ENCODE results near the gene FGF19. TPM values are rescaled to one million over a fixed set of nuclear protein-coding genes. Genes with fewer than 3 reads are reported as not detected.
"Not testable (repeated sequence)": the region's sequence is repeated elsewhere in the genome, so short reads cannot be mapped to it uniquely, and the experiment has no call there.

The FGF19 gene
- total RNA-seq, 2 experiments from 2014 or later: not detected

GRCh38 chr11:69694781-69695180 lies 9.0 kb downstream of the FGF19 start:
- Mint-ChIP-seq H3K4me1 (peaks cover 2% of the 10 kb centered on the region), H3K4me3 (no peak overlapping the region), H3K36me3 (peaks cover 3% of the 10 kb centered on the region), H3K9me3 (no peaks in the 10 kb centered on the region), H3K27me3 (peaks cover 69% of the 10 kb centered on the region), H3K27ac (no peak overlapping the region)
- no peak for DNase-seq

- Mint-ChIP-seq H3K36me3 (peaks cover 3% of the 10 kb centered on the region), H3K27me3 (peaks cover 72% of the 10 kb centered on the region), H3K9me3 (no peaks in the 10 kb centered on the region), H3K4me3 (no peak overlapping the region), H3K27ac (no peak overlapping the region), H3K4me1 (peaks cover 12% of the 10 kb centered on the region)
- DNase-seq: no peak
These were observed 11.4 kb downstream of the FGF19 start for GRCh38 chr11:69692422-69692821.

GRCh38 chr11:69691463-69691862 lies 12.4 kb downstream of the FGF19 start:
- peaks cover 12% of the 10 kb centered on the region for H3K4me1 Mint-ChIP-seq
- DNase-seq: no peak
- H3K4me3 Mint-ChIP-seq: peak overlapping the region; percentile 22
- no peaks in the 10 kb centered on the region for H3K9me3 Mint-ChIP-seq
- peaks cover 72% of the 10 kb centered on the region for H3K27me3 Mint-ChIP-seq
- H3K27ac Mint-ChIP-seq: peak overlapping the region; percentile 42
- H3K36me3 Mint-ChIP-seq: peaks cover 3% of the 10 kb centered on the region

- no peak for DNase-seq
- H3K4me1 Mint-ChIP-seq: peaks cover 15% of the 10 kb centered on the region
- no peak overlapping the region for H3K27ac Mint-ChIP-seq
- no peaks in the 10 kb centered on the region for H3K9me3 Mint-ChIP-seq
- H3K4me3 Mint-ChIP-seq: no peak overlapping the region
- peaks cover 74% of the 10 kb centered on the region for H3K27me3 Mint-ChIP-seq
- peaks cover 3% of the 10 kb centered on the region for H3K36me3 Mint-ChIP-seq
These were observed 14.1 kb downstream of the FGF19 start for GRCh38 chr11:69689484-69690319.

GRCh38 chr11:69687969-69688771 lies 15.7 kb downstream of the FGF19 start:
- H3K4me3 Mint-ChIP-seq: not testable (repeated sequence)
- peaks cover 64% of the 10 kb centered on the region for H3K27me3 Mint-ChIP-seq

GRCh38 chr11:69686856-69687255 lies 17.0 kb downstream of the FGF19 start:
- peaks cover 3% of the 10 kb centered on the region for H3K36me3 Mint-ChIP-seq
- DNase-seq: no peak
- H3K4me3 Mint-ChIP-seq: no peak overlapping the region
- H3K9me3 Mint-ChIP-seq: no peaks in the 10 kb centered on the region
- peaks cover 15% of the 10 kb centered on the region for H3K4me1 Mint-ChIP-seq
- no peak overlapping the region for H3K27ac Mint-ChIP-seq
- H3K27me3 Mint-ChIP-seq: peaks cover 56% of the 10 kb centered on the region

More at GRCh38 chr11:69687969-69688771, 15.7 kb downstream of the FGF19 start:
- DNase-seq, H3K36me3 Mint-ChIP-seq, H3K9me3 Mint-ChIP-seq, H3K27ac Mint-ChIP-seq: not testable (repeated sequence)
- peaks cover 15% of the 10 kb centered on the region for H3K4me1 Mint-ChIP-seq

- no peak overlapping the region for H3K4me3 Mint-ChIP-seq
- no peaks in the 10 kb centered on the region for H3K9me3 Mint-ChIP-seq
- peaks cover 52% of the 10 kb centered on the region for H3K27me3 Mint-ChIP-seq
- no peak overlapping the region for H3K27ac Mint-ChIP-seq
- H3K4me1 Mint-ChIP-seq: peaks cover 15% of the 10 kb centered on the region
- DNase-seq: no peak
- peaks cover 3% of the 10 kb centered on the region for H3K36me3 Mint-ChIP-seq
These were observed 17.4 kb downstream of the FGF19 start for GRCh38 chr11:69686452-69686851.

GRCh38 chr11:69685348-69685747 lies 18.5 kb downstream of the FGF19 start:
- no peaks in the 10 kb centered on the region for H3K9me3 Mint-ChIP-seq
- H3K36me3 Mint-ChIP-seq: no peaks in the 10 kb centered on the region
- no peak overlapping the region for H3K27ac Mint-ChIP-seq
- DNase-seq: no peak
- peaks cover 43% of the 10 kb centered on the region for H3K27me3 Mint-ChIP-seq
- peaks cover 15% of the 10 kb centered on the region for H3K4me1 Mint-ChIP-seq
- H3K4me3 Mint-ChIP-seq: no peak overlapping the region

GRCh38 chr11:69684651-69685050 lies 19.2 kb downstream of the FGF19 start:
- H3K4me1 Mint-ChIP-seq: peaks cover 12% of the 10 kb centered on the region
- no peaks in the 10 kb centered on the region for H3K9me3 Mint-ChIP-seq
- H3K36me3 Mint-ChIP-seq: no peaks in the 10 kb centered on the region
- H3K27me3 Mint-ChIP-seq: peaks cover 36% of the 10 kb centered on the region
- H3K27ac Mint-ChIP-seq: no peak overlapping the region
- no peak overlapping the region for H3K4me3 Mint-ChIP-seq
- no peak for DNase-seq

- H3K27me3 Mint-ChIP-seq: peaks cover 31% of the 10 kb centered on the region
- no peak for DNase-seq
- H3K9me3 Mint-ChIP-seq: no peaks in the 10 kb centered on the region
- no peak overlapping the region for H3K4me3 Mint-ChIP-seq
- H3K36me3 Mint-ChIP-seq: no peaks in the 10 kb centered on the region
- peaks cover 9% of the 10 kb centered on the region for H3K4me1 Mint-ChIP-seq
- H3K27ac Mint-ChIP-seq: no peak overlapping the region
These were observed 20.0 kb downstream of the FGF19 start for GRCh38 chr11:69683764-69684333.

GRCh38 chr11:69682681-69683326 lies 21.0 kb downstream of the FGF19 start:
- Mint-ChIP-seq H3K27me3 (peaks cover 24% of the 10 kb centered on the region), H3K27ac (no peak overlapping the region), H3K36me3 (no peaks in the 10 kb centered on the region), H3K4me1 (peaks cover 2% of the 10 kb centered on the region), H3K4me3 (no peak overlapping the region), H3K9me3 (no peaks in the 10 kb centered on the region)
- no peak for DNase-seq

GRCh38 chr11:69682221-69682620 lies 21.6 kb downstream of the FGF19 start:
- H3K27me3 Mint-ChIP-seq: peaks cover 18% of the 10 kb centered on the region
- no peaks in the 10 kb centered on the region for H3K9me3 Mint-ChIP-seq

GRCh38 chr11:69680688-69681087 lies 23.1 kb downstream of the FGF19 start:
- Mint-ChIP-seq H3K4me1 (peaks cover 2% of the 10 kb centered on the region), H3K27ac (no peak overlapping the region), H3K4me3 (no peak overlapping the region), H3K36me3 (no peaks in the 10 kb centered on the region), H3K27me3 (peaks cover 10% of the 10 kb centered on the region), H3K9me3 (no peaks in the 10 kb centered on the region)
- no peak for DNase-seq

More at GRCh38 chr11:69682221-69682620, 21.6 kb downstream of the FGF19 start:
- H3K4me3 Mint-ChIP-seq: no peak overlapping the region
- no peak overlapping the region for H3K27ac Mint-ChIP-seq
- H3K4me1 Mint-ChIP-seq: peaks cover 2% of the 10 kb centered on the region
- DNase-seq: no peak
- no peaks in the 10 kb centered on the region for H3K36me3 Mint-ChIP-seq

GRCh38 chr11:69677749-69678148 lies 26.1 kb downstream of the FGF19 start:
- no peaks in the 10 kb centered on the region for H3K9me3 Mint-ChIP-seq
- peaks cover 14% of the 10 kb centered on the region for H3K4me1 Mint-ChIP-seq
- H3K4me3 Mint-ChIP-seq: no peak overlapping the region
- H3K27ac Mint-ChIP-seq: no peak overlapping the region
- peaks cover 4% of the 10 kb centered on the region for H3K36me3 Mint-ChIP-seq
- no peak for DNase-seq
- H3K27me3 Mint-ChIP-seq: peaks cover 8% of the 10 kb centered on the region

Data from activated naive CD8-positive, alpha-beta T cell treated with anti-CD3 and anti-CD28 coated beads for 36 hours (primary cell).